IPS-18c (cell line): Measurements from ENCODE around the gene VRK3.
"Not testable (repeated sequence)": the region's sequence is repeated elsewhere in the genome, so short reads cannot be mapped to it uniquely, and the experiment has no call there.

ENCODE experiments used
- H3K4me3 ChIP-seq: 2 replicates; pipeline ENCODE4 v1.7.0; 2013; ENCODE audit warnings: low read depth, mild to moderate bottlenecking, low read length, moderate library complexity; ENCODE audit not compliant: insufficient read depth
- H3K9me3 ChIP-seq: one replicate; pipeline ENCODE4 v1.6.1; 2013; ENCODE audit warnings: mild to moderate bottlenecking, low read length, moderate library complexity; ENCODE audit not compliant: control insufficient read depth, insufficient read depth

Gene VRK3

DNA sequence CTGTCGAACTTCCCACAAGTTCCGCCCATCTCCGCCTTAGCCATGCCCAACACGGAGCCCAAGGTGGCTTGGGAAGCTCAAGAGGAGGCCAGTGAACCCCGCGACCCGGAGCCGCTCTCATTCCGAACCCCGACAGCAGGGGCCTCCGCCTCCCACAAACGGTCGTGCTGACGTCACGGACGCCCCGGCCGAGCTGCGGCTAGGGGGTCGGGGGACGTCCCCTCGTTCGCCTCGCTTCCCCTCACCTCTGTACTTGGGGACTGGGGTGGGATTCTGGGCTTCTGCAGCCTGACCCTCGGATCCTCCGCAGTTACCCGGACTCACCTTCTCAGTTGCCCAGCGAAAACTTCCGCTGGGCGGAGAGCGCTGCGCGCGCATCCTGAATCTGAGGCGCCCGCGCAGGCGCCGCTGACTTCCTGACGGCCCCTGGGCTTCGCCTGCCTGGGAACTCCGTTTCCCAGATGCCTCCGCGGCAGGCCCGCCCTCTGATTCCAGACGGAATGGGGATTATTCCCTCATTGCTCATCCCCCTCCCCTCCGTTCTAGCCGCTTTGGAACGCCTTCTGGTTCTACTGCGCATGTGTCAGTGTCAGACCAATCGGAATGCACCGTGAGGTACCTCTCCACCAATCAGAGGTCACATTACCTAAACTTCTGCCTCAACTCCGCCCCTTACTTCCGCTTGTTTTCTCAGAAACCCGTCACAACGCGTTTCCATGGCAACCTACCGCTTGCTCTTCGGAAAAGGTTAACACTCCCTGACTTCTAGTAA is at the start of gene VRK3:
TSS of gene VRK3 (minus strand) at position 351 of the 772 bp plus-strand sequence. CDS start 9,210 bp downstream, outside the sequence.
- no peaks in the 10 kb centered on the region for H3K9me3 ChIP-seq
- peak within 1 kb of the TSS; percentile 68 for H3K4me3 ChIP-seq

DNA sequence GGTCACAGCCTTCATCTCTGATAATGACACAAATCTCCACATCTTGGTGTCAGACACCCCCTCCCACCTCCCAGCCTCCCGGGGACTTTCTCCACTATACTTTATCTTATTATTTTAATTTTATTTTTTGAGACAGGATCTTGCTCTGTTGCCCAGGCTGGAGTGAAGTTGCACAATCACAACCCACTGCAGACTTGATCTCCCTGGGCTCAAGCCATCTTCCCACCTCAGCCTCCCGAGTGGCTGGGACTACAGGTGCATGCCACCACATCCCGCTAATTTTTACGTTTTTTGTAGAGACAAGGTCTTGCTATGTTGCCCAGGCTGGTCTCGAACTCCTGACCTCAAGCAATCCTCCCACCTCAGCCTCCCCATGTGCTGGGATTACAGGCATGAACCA is 43.2 kb upstream of the VRK3 start:
- H3K9me3 ChIP-seq: not testable (repeated sequence)
- peak overlapping the region; percentile 15; the same call in 1 of the 2 replicates for H3K4me3 ChIP-seq

DNA sequence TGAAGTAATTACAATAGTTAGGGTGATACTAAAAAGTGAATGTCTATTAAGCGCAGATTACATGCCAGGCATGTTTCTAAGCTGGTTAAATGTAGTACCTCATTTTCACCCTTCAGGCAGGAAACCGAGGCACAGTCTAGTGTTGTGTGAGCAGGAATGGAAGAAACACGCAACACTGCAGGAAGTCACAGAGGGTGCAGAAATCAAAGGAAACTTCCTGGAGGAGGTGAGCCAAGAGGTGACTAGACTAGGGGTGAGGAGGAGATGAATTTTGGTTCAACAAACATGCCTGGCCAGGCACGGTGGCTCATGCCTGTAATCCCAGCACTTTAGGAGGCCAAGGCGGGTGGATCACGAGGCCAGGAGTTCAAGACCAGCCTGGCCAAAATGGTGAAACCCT is 42.4 kb upstream of the VRK3 start:
- Histone ChIP-seq H3K9me3 (peaks cover 3% of the 10 kb centered on the region), H3K4me3 (no peak overlapping the region)

DNA sequence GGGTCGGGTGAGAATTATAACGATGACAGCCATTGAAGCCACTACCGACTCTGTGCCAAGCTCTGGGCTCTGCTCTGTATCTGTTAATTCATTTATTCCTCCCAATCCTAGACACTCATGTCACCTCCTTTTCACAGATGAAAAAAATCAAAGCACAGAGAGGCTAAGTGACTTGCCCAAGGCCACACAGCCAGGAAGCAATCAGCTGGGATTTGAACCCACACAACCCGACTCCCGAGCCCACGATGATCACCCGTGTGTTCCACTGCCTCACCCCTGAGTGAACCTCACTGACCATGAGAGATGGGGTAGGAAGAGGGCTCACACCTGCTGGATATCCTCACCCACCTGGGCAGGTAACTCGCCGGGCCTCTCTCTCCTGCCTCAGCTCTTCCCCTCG is 40.8 kb upstream of the VRK3 start:
- Histone ChIP-seq H3K4me3 (no peak overlapping the region), H3K9me3 (peaks cover 3% of the 10 kb centered on the region)

DNA sequence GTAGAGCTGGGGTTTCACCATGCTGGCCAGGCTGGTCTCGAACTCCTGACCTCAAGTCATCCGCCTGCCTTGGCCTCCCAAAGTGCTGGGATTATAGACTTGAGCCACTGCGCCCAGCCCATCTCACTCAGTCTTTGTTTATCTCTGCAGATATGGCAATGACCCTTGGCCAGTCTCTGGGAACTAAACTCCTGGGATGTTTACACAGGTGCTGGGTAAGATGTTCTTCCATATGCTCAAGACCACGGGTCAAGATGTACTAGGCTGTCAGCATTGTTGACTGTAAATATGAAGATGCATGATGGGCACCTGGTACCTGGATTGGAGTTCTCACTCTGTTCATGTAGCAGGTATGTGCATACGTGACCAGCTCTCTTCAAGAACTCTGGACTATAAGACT is 36.5 kb upstream of the VRK3 start:
- no peak overlapping the region for H3K4me3 ChIP-seq
- peaks cover 18% of the 10 kb centered on the region for H3K9me3 ChIP-seq

GRCh38 chr19:50060107-50060506 is 34.9 kb upstream of the VRK3 start:
- Histone ChIP-seq H3K9me3 (peaks cover 20% of the 10 kb centered on the region), H3K4me3 (no peak overlapping the region)

DNA sequence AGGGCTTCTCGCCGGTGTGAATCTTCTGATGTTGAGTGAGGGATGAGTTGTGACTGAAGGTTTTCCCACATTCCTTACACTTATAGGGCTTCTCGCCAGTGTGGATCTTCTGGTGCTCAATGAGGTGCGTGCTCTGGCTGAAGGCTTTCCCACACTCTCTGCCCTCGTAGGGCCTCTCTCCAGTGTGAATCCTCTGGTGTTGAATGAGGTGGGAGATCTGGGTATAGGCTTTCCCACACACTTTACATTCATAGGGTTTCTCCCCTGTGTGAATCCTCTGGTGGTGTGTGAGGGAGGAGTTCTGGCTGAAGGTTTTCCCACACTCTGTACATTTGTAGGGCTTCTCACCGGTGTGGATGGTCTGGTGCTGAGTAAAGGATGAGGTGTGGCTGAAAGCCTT is 33.9 kb upstream of the VRK3 start:
- peaks cover 20% of the 10 kb centered on the region for H3K9me3 ChIP-seq
- no peak overlapping the region for H3K4me3 ChIP-seq

- Histone ChIP-seq H3K4me3 (peak overlapping the region; percentile 11; the same call in 1 of the 2 replicates), H3K9me3 (peaks cover 20% of the 10 kb centered on the region)
These were observed 33.3 kb upstream of the VRK3 start for GRCh38 chr19:50058425-50058824.

DNA sequence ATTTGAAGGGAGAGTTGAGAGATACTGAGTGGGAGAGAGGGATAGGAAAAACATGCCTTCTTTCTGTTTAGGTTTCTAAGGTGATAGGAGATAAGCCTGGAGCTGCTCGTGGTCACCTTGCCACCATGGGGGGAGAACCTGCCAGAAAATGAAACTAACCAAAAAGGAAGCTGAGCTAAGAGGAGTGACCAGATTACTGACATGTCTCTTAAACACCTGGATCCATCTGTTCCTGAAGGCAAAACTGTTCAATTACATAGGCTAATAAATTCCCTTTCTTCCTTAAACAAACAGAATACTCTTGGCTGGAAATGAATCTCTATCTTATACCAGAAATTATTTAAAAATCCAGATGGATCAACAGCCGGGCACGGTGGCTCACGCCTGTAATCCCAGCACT is 27.9 kb upstream of the VRK3 start:
- Histone ChIP-seq H3K4me3 (no peak overlapping the region), H3K9me3 (peaks cover 6% of the 10 kb centered on the region)

DNA sequence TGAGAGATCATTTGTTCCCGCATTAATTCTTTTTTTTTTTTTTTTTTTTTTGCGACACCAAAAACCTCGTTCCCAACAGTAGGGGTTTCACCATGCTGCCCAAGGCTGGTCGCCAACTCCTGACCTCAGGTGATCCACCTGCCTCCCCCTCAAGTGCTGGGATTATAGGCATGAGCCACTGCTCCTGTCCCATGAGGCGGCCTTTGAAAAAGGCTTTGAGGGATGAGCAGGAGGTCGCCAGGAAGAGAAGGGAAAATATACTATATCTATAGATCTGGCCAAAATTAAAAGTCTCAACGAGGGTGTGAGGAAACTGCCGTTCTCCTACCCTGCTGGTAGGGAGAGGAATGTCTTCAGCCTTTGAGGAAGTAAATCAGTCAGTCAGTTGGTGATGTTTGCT is 26.8 kb upstream of the VRK3 start:
- H3K9me3 ChIP-seq: peaks cover 16% of the 10 kb centered on the region
- no peak overlapping the region for H3K4me3 ChIP-seq

GRCh38 chr19:50051228-50051895 is 26.2 kb upstream of the VRK3 start:
- H3K9me3 ChIP-seq: peaks cover 20% of the 10 kb centered on the region
- not testable (repeated sequence) for H3K4me3 ChIP-seq

GRCh38 chr19:50050406-50051227 is 25.4 kb upstream of the VRK3 start:
- peak overlapping the region; percentile 50 for H3K4me3 ChIP-seq
- peaks cover 22% of the 10 kb centered on the region for H3K9me3 ChIP-seq

- Histone ChIP-seq H3K9me3 (peaks cover 42% of the 10 kb centered on the region), H3K4me3 (no peak overlapping the region)
These were observed 22.5 kb upstream of the VRK3 start for GRCh38 chr19:50047671-50048070.

- peaks cover 45% of the 10 kb centered on the region for H3K9me3 ChIP-seq
- H3K4me3 ChIP-seq: no peak overlapping the region
These were observed 21.7 kb upstream of the VRK3 start for GRCh38 chr19:50046649-50047503.

GRCh38 chr19:50044922-50045321 is 19.8 kb upstream of the VRK3 start:
- peaks cover 45% of the 10 kb centered on the region for H3K9me3 ChIP-seq
- H3K4me3 ChIP-seq: no peak overlapping the region

- H3K4me3 ChIP-seq: no peak overlapping the region
- peaks cover 45% of the 10 kb centered on the region for H3K9me3 ChIP-seq
These were observed 18.8 kb upstream of the VRK3 start for GRCh38 chr19:50043967-50044366.
